WTC11 (cell line): ENCODE measurements around the gene CDKN2B.

Experiments
- EMX1 ChIP-seq: fragments of 250-450 bp; sonication (Bioruptor Pico); IDR thresholded peaks from 2 replicates; pipeline ENCODE4 v1.8.0; 2021; ENCODE audit warnings: mild to moderate bottlenecking
- ETV6 ChIP-seq: sonication (generic); formaldehyde crosslinking; IDR thresholded peaks from 2 replicates; pipeline ENCODE4 v1.8.1; 2022; ENCODE audit warnings: mild to moderate bottlenecking, missing genetic modification reagents
- FOXJ3 ChIP-seq: sonication (generic); formaldehyde crosslinking; IDR thresholded peaks from 2 replicates; pipeline ENCODE4 v1.9.0; 2021; ENCODE audit warnings: missing genetic modification reagents, mild to moderate bottlenecking, borderline replicate concordance
- NFYB ChIP-seq: sonication (generic); formaldehyde crosslinking; conservative IDR thresholded peaks from 2 replicates; pipeline ENCODE4 v1.8.0; 2022; ENCODE audit warnings: low read depth, missing genetic modification reagents
- NR2C2 ChIP-seq: sonication (generic); formaldehyde crosslinking; IDR thresholded peaks from 2 replicates; pipeline ENCODE4 v1.8.0; 2022; ENCODE audit warnings: mild to moderate bottlenecking, missing genetic modification reagents
- RORB ChIP-seq: fragments of 250-450 bp; sonication (Bioruptor Pico); IDR thresholded peaks from 2 replicates; pipeline ENCODE4 v1.9.0; 2021; ENCODE audit warnings: mild to moderate bottlenecking
- SP1 ChIP-seq: sonication (generic); formaldehyde crosslinking; conservative IDR thresholded peaks from 2 replicates; pipeline ENCODE4 v1.8.1; 2022; ENCODE audit warnings: missing genetic modification reagents
- TEAD4 ChIP-seq: sonication (generic); formaldehyde crosslinking; IDR thresholded peaks from 2 replicates; pipeline ENCODE4 v1.8.0; 2022; ENCODE audit warnings: mild to moderate bottlenecking, missing genetic modification reagents
- ZNF138 ChIP-seq: sonication (generic); formaldehyde crosslinking; conservative IDR thresholded peaks from 2 replicates; pipeline ENCODE4 v1.8.1; 2022; ENCODE audit warnings: mild to moderate bottlenecking, moderate library complexity, missing genetic modification reagents
- TF ChIP-seq, protein P1 (sequence below): sonication (generic); formaldehyde crosslinking; IDR thresholded peaks from 2 replicates; pipeline ENCODE4 v1.8.0; 2022; ENCODE audit warnings: mild to moderate bottlenecking, missing genetic modification reagents
- TF ChIP-seq, protein P2 (sequence below): sonication (generic); formaldehyde crosslinking; IDR thresholded peaks from 2 replicates; pipeline ENCODE4 v1.8.1; 2022; ENCODE audit warnings: missing genetic modification reagents, borderline replicate concordance
- TF ChIP-seq, protein P3 (sequence below): fragments of 200-600 bp; IDR thresholded peaks from 2 replicates; pipeline ENCODE4 v1.8.0; 2022; ENCODE audit warnings: antibody characterized with exemption

DNA sequence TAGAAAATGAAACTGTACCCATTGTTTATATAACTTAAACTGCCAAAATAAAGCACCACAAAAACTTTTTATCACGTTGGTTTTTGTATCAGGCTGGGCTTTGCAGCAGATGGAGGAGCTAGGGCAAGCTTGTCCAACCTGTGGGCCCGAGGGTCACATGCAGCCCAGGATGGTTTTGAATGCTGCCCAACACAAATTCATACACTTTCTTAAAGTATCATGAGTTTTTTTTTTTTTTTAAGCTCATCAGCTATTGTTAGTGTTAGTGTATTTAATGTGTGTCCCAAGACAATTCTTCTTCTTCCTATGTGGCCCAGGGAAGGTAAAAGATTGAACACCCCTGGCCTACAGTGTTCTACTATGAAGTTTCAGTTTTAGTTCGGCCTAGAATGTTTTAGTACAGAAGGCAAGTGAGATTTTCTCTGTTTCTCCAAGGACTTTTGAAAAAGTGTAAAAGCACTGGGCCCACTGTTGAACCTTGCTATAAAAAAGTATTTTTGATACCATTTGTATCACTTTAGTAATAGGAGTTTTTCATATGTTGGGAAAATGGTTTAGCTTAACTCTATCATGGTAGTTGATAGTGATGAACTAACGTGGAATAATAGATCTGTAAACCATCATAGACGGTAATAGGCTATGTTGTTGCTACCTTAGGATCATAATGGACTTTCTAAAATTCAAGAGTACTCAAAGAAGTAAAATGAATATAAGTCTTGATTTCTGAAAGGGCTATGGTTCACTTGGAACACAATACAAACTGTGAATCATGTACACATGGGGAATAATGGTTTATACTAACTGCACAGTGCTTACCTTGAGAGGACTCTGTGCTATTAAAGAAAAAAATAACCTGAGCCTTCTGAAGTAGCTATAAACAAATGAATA is 17.8 kb downstream of the CDKN2B start:
- TF ChIP-seq FOXJ3 (no peak), NFYB (CRISPR knock-in tag) (no peak), ETV6 (no peak), RORB (no peak), ZNF138 (CRISPR knock-in tag) (no peak), SP1 (CRISPR knock-in tag) (no peak), EMX1 (no peak), TEAD4 (CRISPR knock-in tag) (no peak), NR2C2 (CRISPR knock-in tag) (no peak)
- TF ChIP-seq, protein P1, sequence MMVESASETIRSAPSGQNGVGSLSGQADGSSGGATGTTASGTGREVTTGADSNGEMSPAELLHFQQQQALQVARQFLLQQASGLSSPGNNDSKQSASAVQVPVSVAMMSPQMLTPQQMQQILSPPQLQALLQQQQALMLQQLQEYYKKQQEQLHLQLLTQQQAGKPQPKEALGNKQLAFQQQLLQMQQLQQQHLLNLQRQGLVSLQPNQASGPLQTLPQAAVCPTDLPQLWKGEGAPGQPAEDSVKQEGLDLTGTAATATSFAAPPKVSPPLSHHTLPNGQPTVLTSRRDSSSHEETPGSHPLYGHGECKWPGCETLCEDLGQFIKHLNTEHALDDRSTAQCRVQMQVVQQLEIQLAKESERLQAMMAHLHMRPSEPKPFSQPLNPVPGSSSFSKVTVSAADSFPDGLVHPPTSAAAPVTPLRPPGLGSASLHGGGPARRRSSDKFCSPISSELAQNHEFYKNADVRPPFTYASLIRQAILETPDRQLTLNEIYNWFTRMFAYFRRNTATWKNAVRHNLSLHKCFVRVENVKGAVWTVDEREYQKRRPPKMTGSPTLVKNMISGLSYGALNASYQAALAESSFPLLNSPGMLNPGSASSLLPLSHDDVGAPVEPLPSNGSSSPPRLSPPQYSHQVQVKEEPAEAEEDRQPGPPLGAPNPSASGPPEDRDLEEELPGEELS (CRISPR knock-in tag) = no peak
- TF ChIP-seq, protein P2, sequence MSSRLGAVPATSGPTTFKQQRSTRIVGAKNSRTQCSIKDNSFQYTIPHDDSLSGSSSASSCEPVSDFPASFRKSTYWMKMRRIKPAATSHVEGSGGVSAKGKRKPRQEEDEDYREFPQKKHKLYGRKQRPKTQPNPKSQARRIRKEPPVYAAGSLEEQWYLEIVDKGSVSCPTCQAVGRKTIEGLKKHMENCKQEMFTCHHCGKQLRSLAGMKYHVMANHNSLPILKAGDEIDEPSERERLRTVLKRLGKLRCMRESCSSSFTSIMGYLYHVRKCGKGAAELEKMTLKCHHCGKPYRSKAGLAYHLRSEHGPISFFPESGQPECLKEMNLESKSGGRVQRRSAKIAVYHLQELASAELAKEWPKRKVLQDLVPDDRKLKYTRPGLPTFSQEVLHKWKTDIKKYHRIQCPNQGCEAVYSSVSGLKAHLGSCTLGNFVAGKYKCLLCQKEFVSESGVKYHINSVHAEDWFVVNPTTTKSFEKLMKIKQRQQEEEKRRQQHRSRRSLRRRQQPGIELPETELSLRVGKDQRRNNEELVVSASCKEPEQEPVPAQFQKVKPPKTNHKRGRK (CRISPR knock-in tag) = no peak
- TF ChIP-seq, protein P3, sequence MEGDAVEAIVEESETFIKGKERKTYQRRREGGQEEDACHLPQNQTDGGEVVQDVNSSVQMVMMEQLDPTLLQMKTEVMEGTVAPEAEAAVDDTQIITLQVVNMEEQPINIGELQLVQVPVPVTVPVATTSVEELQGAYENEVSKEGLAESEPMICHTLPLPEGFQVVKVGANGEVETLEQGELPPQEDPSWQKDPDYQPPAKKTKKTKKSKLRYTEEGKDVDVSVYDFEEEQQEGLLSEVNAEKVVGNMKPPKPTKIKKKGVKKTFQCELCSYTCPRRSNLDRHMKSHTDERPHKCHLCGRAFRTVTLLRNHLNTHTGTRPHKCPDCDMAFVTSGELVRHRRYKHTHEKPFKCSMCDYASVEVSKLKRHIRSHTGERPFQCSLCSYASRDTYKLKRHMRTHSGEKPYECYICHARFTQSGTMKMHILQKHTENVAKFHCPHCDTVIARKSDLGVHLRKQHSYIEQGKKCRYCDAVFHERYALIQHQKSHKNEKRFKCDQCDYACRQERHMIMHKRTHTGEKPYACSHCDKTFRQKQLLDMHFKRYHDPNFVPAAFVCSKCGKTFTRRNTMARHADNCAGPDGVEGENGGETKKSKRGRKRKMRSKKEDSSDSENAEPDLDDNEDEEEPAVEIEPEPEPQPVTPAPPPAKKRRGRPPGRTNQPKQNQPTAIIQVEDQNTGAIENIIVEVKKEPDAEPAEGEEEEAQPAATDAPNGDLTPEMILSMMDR = no peak
